ENCODE measurements around the gene TCF7L1.

Gene TCF7L1

GRCh38 chr2:85162746-85163301 lies 29.6 kb downstream of the TCF7L1 start:
- Mint-ChIP-seq H3K9me3 (no peaks in the 10 kb centered on the region), H3K27me3 (ENCODE audit: low read depth) (no peaks in the 10 kb centered on the region), H3K27ac (peak overlapping the region; percentile 80 to 86 (median 80)), H3K4me3 (peak overlapping the region; percentile 2 to 29 (median 20)), H3K36me3 (ENCODE audit: low read depth) (peaks cover 8% of the 10 kb centered on the region), H3K4me1 (peaks cover 75% of the 10 kb centered on the region)
- TF ChIP-seq CTCF (IDR thresholded peaks at IDR 0.05; ENCODE audit: unreplicated experiment in 3 of 3): no peak

GRCh38 chr2:85163675-85164074 lies 30.5 kb downstream of the TCF7L1 start:
- H3K4me3 Mint-ChIP-seq: peak overlapping the region in 1 of 3 experiments; percentile 60
- H3K4me1 Mint-ChIP-seq: peaks cover 67% of the 10 kb centered on the region
- H3K27me3 Mint-ChIP-seq (ENCODE audit: low read depth): no peaks in the 10 kb centered on the region
- no peaks in the 10 kb centered on the region for H3K9me3 Mint-ChIP-seq
- TF ChIP-seq CTCF (IDR thresholded peaks at IDR 0.05; ENCODE audit: unreplicated experiment in 3 of 3): no peak
- H3K27ac Mint-ChIP-seq: peak overlapping the region; percentile 80 to 86 (median 80)
- H3K36me3 Mint-ChIP-seq (ENCODE audit: low read depth): peaks cover 13% of the 10 kb centered on the region

- H3K4me3 Mint-ChIP-seq: peak overlapping the region; percentile 41 to 61 (median 60)
- H3K27me3 Mint-ChIP-seq (ENCODE audit: low read depth): no peaks in the 10 kb centered on the region
- TF ChIP-seq CTCF (IDR thresholded peaks at IDR 0.05; ENCODE audit: unreplicated experiment in 3 of 3): no peak
- H3K9me3 Mint-ChIP-seq: no peaks in the 10 kb centered on the region
- peaks cover 18% of the 10 kb centered on the region for H3K36me3 Mint-ChIP-seq (ENCODE audit: low read depth)
- H3K4me1 Mint-ChIP-seq: peaks cover 63% of the 10 kb centered on the region
- H3K27ac Mint-ChIP-seq: peak overlapping the region; percentile 80 to 86 (median 80)
These were observed 31.0 kb downstream of the TCF7L1 start for GRCh38 chr2:85164145-85164569.

- peaks cover 28% of the 10 kb centered on the region for H3K36me3 Mint-ChIP-seq (ENCODE audit: low read depth)
- peaks cover 52% of the 10 kb centered on the region for H3K4me1 Mint-ChIP-seq
- TF ChIP-seq CTCF (IDR thresholded peaks at IDR 0.05; ENCODE audit: unreplicated experiment in 3 of 3): no peak
- H3K27me3 Mint-ChIP-seq (ENCODE audit: low read depth): no peaks in the 10 kb centered on the region
- peak overlapping the region in 2 of 3 experiments; percentile 48 to 86 for H3K27ac Mint-ChIP-seq
- H3K4me3 Mint-ChIP-seq: peak overlapping the region in 2 of 3 experiments; percentile 10 to 36
- no peaks in the 10 kb centered on the region for H3K9me3 Mint-ChIP-seq
These were observed 32.0 kb downstream of the TCF7L1 start for GRCh38 chr2:85165088-85165690.

- H3K36me3 Mint-ChIP-seq (ENCODE audit: low read depth): peaks cover 36% of the 10 kb centered on the region
- no peak overlapping the region for H3K4me3 Mint-ChIP-seq
- no peaks in the 10 kb centered on the region for H3K27me3 Mint-ChIP-seq (ENCODE audit: low read depth)
- H3K4me1 Mint-ChIP-seq: peaks cover 48% of the 10 kb centered on the region
- no peaks in the 10 kb centered on the region for H3K9me3 Mint-ChIP-seq
- peak overlapping the region in 1 of 3 experiments; percentile 86 for H3K27ac Mint-ChIP-seq
- no peak for TF ChIP-seq CTCF (IDR thresholded peaks at IDR 0.05; ENCODE audit: unreplicated experiment in 3 of 3)
These were observed 32.8 kb downstream of the TCF7L1 start for GRCh38 chr2:85166021-85166420.

- TF ChIP-seq CTCF (IDR thresholded peaks at IDR 0.05; ENCODE audit: unreplicated experiment in 3 of 3): no peak
- Mint-ChIP-seq H3K27ac (peak overlapping the region in 1 of 3 experiments; percentile 15), H3K36me3 (ENCODE audit: low read depth) (peaks cover 44% of the 10 kb centered on the region), H3K9me3 (no peaks in the 10 kb centered on the region), H3K4me3 (no peak overlapping the region), H3K27me3 (ENCODE audit: low read depth) (no peaks in the 10 kb centered on the region), H3K4me1 (peaks cover 38% of the 10 kb centered on the region)
These were observed 34.3 kb downstream of the TCF7L1 start for GRCh38 chr2:85167479-85167878.

All from nephron (organoid).